A673 (cell line): Measurements from ENCODE around the gene ZNF823. TPM values are rescaled to one million over a fixed set of nuclear protein-coding genes. Genes with fewer than 3 reads are reported as not detected.
A peak's percentile ranks its signal among the peaks of the same experiment; 100 is the strongest.

ENCODE experiments used
- BruUV-seq: library from RNA; stranded (reverse); fragments of 400-500 nt; replicated peaks from 2 replicates; lab custom pipeline; 2021; lab: Mats Ljungman, UMichigan
- CTCF ChIA-PET: fragments of 300-600 bp; sonication (Branson Sonifier 250); formaldehyde crosslinking; loops from one replicate; lab custom pipeline; 2022; ENCODE audit warnings: antibody characterized with exemption; lab: Charles Lee
- POLR2A ChIA-PET: fragments of 300-600 bp; sonication (Branson Sonifier 250); formaldehyde crosslinking; loops from one replicate; lab custom pipeline; 2022; ENCODE audit warnings: antibody characterized with exemption; ENCODE audit not compliant: low non-redundant PET; lab: Charles Lee
- DNase-seq: peaks from one replicate; pipeline ENCODE4 v3.0.0-alpha.2; 2015; ENCODE audit warnings: low spot score
- H3K27ac ChIP-seq: fragments of 200-600 bp; sonication (generic); 2 replicates; pipeline ENCODE4 v1.5.1; 2016; ENCODE audit warnings: mixed run types, low read depth, mild to moderate bottlenecking, mixed read lengths, antibody characterized with exemption, low read length; ENCODE audit not compliant: poor library complexity, severe bottlenecking
- H3K27me3 ChIP-seq: fragments of 200-600 bp; sonication (generic); replicated peaks from 2 replicates; pipeline ENCODE4 v1.6.1; 2017; ENCODE audit warnings: mixed run types, low read depth, mild to moderate bottlenecking, mixed read lengths, antibody characterized with exemption, low read length; ENCODE audit not compliant: insufficient read depth, poor library complexity
- H3K36me3 ChIP-seq: fragments of 200-600 bp; sonication (generic); 2 replicates; pipeline ENCODE4 v1.6.1; 2016; ENCODE audit warnings: mixed run types, mild to moderate bottlenecking, mixed read lengths, antibody characterized with exemption, low read length; ENCODE audit not compliant: insufficient read depth, poor library complexity, severe bottlenecking
- H3K4me1 ChIP-seq: fragments of 200-600 bp; sonication (generic); 2 replicates; pipeline ENCODE4 v1.6.1; 2017; ENCODE audit warnings: mixed run types, mild to moderate bottlenecking, mixed read lengths, antibody characterized with exemption, low read length; ENCODE audit not compliant: insufficient read depth, poor library complexity, severe bottlenecking
- H3K4me3 ChIP-seq: fragments of 200-600 bp; sonication (generic); 2 replicates; pipeline ENCODE4 v1.5.1; 2016; ENCODE audit warnings: low read depth, mixed run types, mild to moderate bottlenecking, mixed read lengths, low read length; ENCODE audit not compliant: poor library complexity, severe bottlenecking
- H3K9me3 ChIP-seq: fragments of 200-600 bp; sonication (generic); 2 replicates; pipeline ENCODE4 v1.6.1; 2016; ENCODE audit warnings: mixed run types, low read depth, mild to moderate bottlenecking, mixed read lengths, antibody characterized with exemption, low read length; ENCODE audit not compliant: poor library complexity, severe bottlenecking
- CTCF ChIP-seq: fragments of 300-800, 200-600 bp; sonication (generic); conservative IDR thresholded peaks from 2 replicates; pipeline ENCODE4 v1.5.1; 2017; ENCODE audit warnings: low read depth, mild to moderate bottlenecking, antibody characterized with exemption, low read length, moderate library complexity, mixed read lengths
- EZH2 ChIP-seq: fragments of 200-600 bp; sonication (generic); IDR thresholded peaks from 2 replicates; pipeline ENCODE4 v1.6.1; 2017; ENCODE audit warnings: borderline replicate concordance, low read depth, mild to moderate bottlenecking, mixed read lengths, antibody characterized with exemption, low read length; ENCODE audit not compliant: poor library complexity, severe bottlenecking
- intact Hi-C: fragments of 100-400 bp; cut with micrococcal nuclease; formaldehyde crosslinking; loops from one replicate; pipeline ENCODE4 v1.10.0; 2022; ENCODE audit not compliant: unreplicated experiment
- total RNA-seq: library from RNA; stranded (reverse); gene quantifications from 2 replicates; pipeline ENCODE4 v1.2.3, GENCODE V29; 2021

Gene ZNF823
- total RNA-seq, 1 experiment from 2014 or later: 8.4 TPM

GRCh38 chr19:11704626-11705025, 34.1 kb downstream of the ZNF823 start:
- H3K27ac ChIP-seq: no peak overlapping the region
- H3K4me1 ChIP-seq: no peaks in the 10 kb centered on the region
- TF ChIP-seq EZH2: no peak
- TF ChIP-seq CTCF: no peak
- H3K9me3 ChIP-seq: no peaks in the 10 kb centered on the region
- no peak overlapping the region for H3K4me3 ChIP-seq
- ChIA-PET CTCF (no interaction called here), POLR2A (no interaction called here)
- no peak for DNase-seq
- H3K36me3 ChIP-seq: no peaks in the 10 kb centered on the region
- intact Hi-C loops: no loop called here
- no peaks in the 10 kb centered on the region for H3K27me3 ChIP-seq
- no TSS peak for BruUV-seq

- Histone ChIP-seq H3K27ac (no peak overlapping the region), H3K9me3 (no peaks in the 10 kb centered on the region), H3K4me3 (no peak overlapping the region), H3K27me3 (no peaks in the 10 kb centered on the region), H3K36me3 (no peaks in the 10 kb centered on the region), H3K4me1 (no peaks in the 10 kb centered on the region)
- intact Hi-C loops: no loop called here
- POLR2A ChIA-PET: interaction anchor here (0.7 kb wide), 1 partner anchor 248 kb away, joined by 3 read pairs; no protein-coding TSS in a partner anchor
- CTCF ChIA-PET: interaction anchor here (0.6 to 1.5 kb wide), 5 partner anchors 13 to 222 kb away, joined by 3 to 9 read pairs (median 7); partner anchors contain the start of gene ZNF491
- TF ChIP-seq EZH2 (no peak), CTCF (peak; percentile 87)
- no TSS peak for BruUV-seq
- DNase-seq: peak; percentile 43
Observed at GRCh38 chr19:11699931-11700794, 38.6 kb downstream of the ZNF823 start.

GRCh38 chr19:11698231-11698630, 40.5 kb downstream of the ZNF823 start:
- ChIA-PET CTCF (no interaction called here), POLR2A (no interaction called here)
- H3K4me3 ChIP-seq: no peak overlapping the region
- H3K9me3 ChIP-seq: no peaks in the 10 kb centered on the region
- H3K27ac ChIP-seq: no peak overlapping the region
- H3K4me1 ChIP-seq: no peaks in the 10 kb centered on the region
- TF ChIP-seq CTCF: no peak
- TF ChIP-seq EZH2: no peak
- no peak for DNase-seq
- no peaks in the 10 kb centered on the region for H3K36me3 ChIP-seq
- intact Hi-C loops: no loop called here
- no peaks in the 10 kb centered on the region for H3K27me3 ChIP-seq
- no TSS peak for BruUV-seq
